ENCODE results near the gene IL31RA.

- TF ChIP-seq POLR2A (IDR thresholded peaks at IDR 0.05) = no peak
- TF ChIP-seq EP300 (IDR thresholded peaks at IDR 0.05) = no peak
- TF ChIP-seq CTCF (IDR thresholded peaks at IDR 0.05) = no peak
These were observed 56.8 kb downstream of the IL31RA start for GRCh38 chr5:55907927-55908326.

Data from suprapubic skin (tissue), 3 donors.